ENCODE results near the gene C21orf91.

The C21orf91 gene

GRCh38 chr21:17818186-17819113 lies 706 bp downstream of the C21orf91 start:
- Mint-ChIP-seq H3K27me3 (no peaks in the 10 kb centered on the region), H3K9me3 (no peaks in the 10 kb centered on the region), H3K27ac (peak overlapping the region; percentile 92), H3K36me3 (peaks cover 12% of the 10 kb centered on the region), H3K4me1 (peaks cover 27% of the 10 kb centered on the region), H3K4me3 (peak overlapping the region; percentile 80)
- peak; percentile 62 for ATAC-seq

- Mint-ChIP-seq H3K4me3 (no peak overlapping the region), H3K9me3 (peaks cover 5% of the 10 kb centered on the region), H3K27ac (no peak overlapping the region), H3K27me3 (no peaks in the 10 kb centered on the region), H3K4me1 (peaks cover 16% of the 10 kb centered on the region), H3K36me3 (peaks cover 61% of the 10 kb centered on the region)
- no peak for ATAC-seq
Measured at GRCh38 chr21:17813353-17813752, 5.8 kb downstream of the C21orf91 start.

- H3K36me3 Mint-ChIP-seq: peaks cover 68% of the 10 kb centered on the region
- no peak for ATAC-seq
- no peak overlapping the region for H3K27ac Mint-ChIP-seq
- H3K27me3 Mint-ChIP-seq: no peaks in the 10 kb centered on the region
- H3K4me1 Mint-ChIP-seq: peaks cover 18% of the 10 kb centered on the region
- H3K4me3 Mint-ChIP-seq: no peak overlapping the region
- peaks cover 14% of the 10 kb centered on the region for H3K9me3 Mint-ChIP-seq
Measured at GRCh38 chr21:17805966-17806365, 13.2 kb downstream of the C21orf91 start.

- H3K4me3 Mint-ChIP-seq: no peak overlapping the region
- H3K4me1 Mint-ChIP-seq: peaks cover 26% of the 10 kb centered on the region
- no peaks in the 10 kb centered on the region for H3K27me3 Mint-ChIP-seq
- peaks cover 53% of the 10 kb centered on the region for H3K36me3 Mint-ChIP-seq
- peaks cover 9% of the 10 kb centered on the region for H3K9me3 Mint-ChIP-seq
- H3K27ac Mint-ChIP-seq: no peak overlapping the region
- no peak for ATAC-seq
Measured at GRCh38 chr21:17803536-17803935, 15.6 kb downstream of the C21orf91 start.

- ATAC-seq: no peak
- Mint-ChIP-seq H3K36me3 (peaks cover 43% of the 10 kb centered on the region), H3K9me3 (peaks cover 6% of the 10 kb centered on the region), H3K27ac (peak overlapping the region; percentile 43), H3K27me3 (no peaks in the 10 kb centered on the region), H3K4me1 (peaks cover 26% of the 10 kb centered on the region), H3K4me3 (no peak overlapping the region)
Measured at GRCh38 chr21:17802572-17802971, 16.6 kb downstream of the C21orf91 start.

GRCh38 chr21:17799414-17800164 lies 19.6 kb downstream of the C21orf91 start:
- Mint-ChIP-seq H3K9me3 (no peaks in the 10 kb centered on the region), H3K4me3 (no peak overlapping the region), H3K36me3 (peaks cover 31% of the 10 kb centered on the region)

GRCh38 chr21:17798796-17799195 lies 20.4 kb downstream of the C21orf91 start:
- Mint-ChIP-seq H3K4me3 (no peak overlapping the region), H3K9me3 (no peaks in the 10 kb centered on the region), H3K27me3 (no peaks in the 10 kb centered on the region), H3K27ac (no peak overlapping the region), H3K4me1 (peaks cover 42% of the 10 kb centered on the region), H3K36me3 (peaks cover 31% of the 10 kb centered on the region)
- no peak for ATAC-seq

More at GRCh38 chr21:17799414-17800164, 19.6 kb downstream of the C21orf91 start:
- no peak overlapping the region for H3K27ac Mint-ChIP-seq
- peaks cover 50% of the 10 kb centered on the region for H3K4me1 Mint-ChIP-seq
- no peak for ATAC-seq
- H3K27me3 Mint-ChIP-seq: no peaks in the 10 kb centered on the region

- ATAC-seq: no peak
- H3K9me3 Mint-ChIP-seq: no peaks in the 10 kb centered on the region
- H3K27me3 Mint-ChIP-seq: no peaks in the 10 kb centered on the region
- peaks cover 41% of the 10 kb centered on the region for H3K4me1 Mint-ChIP-seq
- no peak overlapping the region for H3K27ac Mint-ChIP-seq
- H3K36me3 Mint-ChIP-seq: peaks cover 31% of the 10 kb centered on the region
- no peak overlapping the region for H3K4me3 Mint-ChIP-seq
Measured at GRCh38 chr21:17797967-17798366, 21.2 kb downstream of the C21orf91 start.

- peaks cover 21% of the 10 kb centered on the region for H3K36me3 Mint-ChIP-seq
- no peak for ATAC-seq
- H3K27me3 Mint-ChIP-seq: no peaks in the 10 kb centered on the region
- no peak overlapping the region for H3K4me3 Mint-ChIP-seq
- H3K27ac Mint-ChIP-seq: peak overlapping the region; percentile 48
- no peaks in the 10 kb centered on the region for H3K9me3 Mint-ChIP-seq
- peaks cover 32% of the 10 kb centered on the region for H3K4me1 Mint-ChIP-seq
Measured at GRCh38 chr21:17796503-17796902, 22.7 kb downstream of the C21orf91 start.

- peaks cover 32% of the 10 kb centered on the region for H3K4me1 Mint-ChIP-seq
- peak overlapping the region; percentile 48 for H3K27ac Mint-ChIP-seq
- no peak overlapping the region for H3K4me3 Mint-ChIP-seq
- peaks cover 22% of the 10 kb centered on the region for H3K36me3 Mint-ChIP-seq
- peak; percentile 71 for ATAC-seq
- no peaks in the 10 kb centered on the region for H3K9me3 Mint-ChIP-seq
- no peaks in the 10 kb centered on the region for H3K27me3 Mint-ChIP-seq
Measured at GRCh38 chr21:17796037-17796403, 23.1 kb downstream of the C21orf91 start.

GRCh38 chr21:17795146-17796036 lies 23.8 kb downstream of the C21orf91 start:
- H3K9me3 Mint-ChIP-seq: no peaks in the 10 kb centered on the region
- ATAC-seq: no peak
- no peaks in the 10 kb centered on the region for H3K27me3 Mint-ChIP-seq
- H3K36me3 Mint-ChIP-seq: peaks cover 23% of the 10 kb centered on the region
- H3K27ac Mint-ChIP-seq: peak overlapping the region; percentile 48
- peaks cover 32% of the 10 kb centered on the region for H3K4me1 Mint-ChIP-seq
- H3K4me3 Mint-ChIP-seq: no peak overlapping the region

- Mint-ChIP-seq H3K27ac (peak overlapping the region; percentile 48), H3K36me3 (peaks cover 23% of the 10 kb centered on the region), H3K4me1 (peaks cover 36% of the 10 kb centered on the region), H3K27me3 (no peaks in the 10 kb centered on the region), H3K4me3 (no peak overlapping the region), H3K9me3 (no peaks in the 10 kb centered on the region)
- ATAC-seq: no peak
Measured at GRCh38 chr21:17794518-17795145, 24.5 kb downstream of the C21orf91 start.

- H3K4me3 Mint-ChIP-seq: peak overlapping the region; percentile 48
- H3K9me3 Mint-ChIP-seq: no peaks in the 10 kb centered on the region
- H3K27ac Mint-ChIP-seq: peak overlapping the region; percentile 48
- no peaks in the 10 kb centered on the region for H3K27me3 Mint-ChIP-seq
- ATAC-seq: peak; percentile 63
- peaks cover 19% of the 10 kb centered on the region for H3K36me3 Mint-ChIP-seq
- peaks cover 38% of the 10 kb centered on the region for H3K4me1 Mint-ChIP-seq
Measured at GRCh38 chr21:17793246-17794123, 25.7 kb downstream of the C21orf91 start.

- Mint-ChIP-seq H3K27me3 (no peaks in the 10 kb centered on the region), H3K9me3 (no peaks in the 10 kb centered on the region), H3K36me3 (peaks cover 41% of the 10 kb centered on the region), H3K27ac (peak overlapping the region; percentile 62), H3K4me1 (peaks cover 29% of the 10 kb centered on the region), H3K4me3 (peak overlapping the region; percentile 25)
- ATAC-seq: no peak
Measured at GRCh38 chr21:17789656-17790055, 29.5 kb downstream of the C21orf91 start.

All from stimulated activated memory B cell treated with anti-CD40 and anti-IgM and Interleukin-4, amounts not matched to agents 10 μg/mL and 1 μg/mL and 100 μg/mL, for 72 hours (primary cell).